ENCODE measurements around the gene MGAT4A.

GRCh38 chr2:98571796-98572195, 159.1 kb downstream of the MGAT4A start:
- TF ChIP-seq, protein P1, sequence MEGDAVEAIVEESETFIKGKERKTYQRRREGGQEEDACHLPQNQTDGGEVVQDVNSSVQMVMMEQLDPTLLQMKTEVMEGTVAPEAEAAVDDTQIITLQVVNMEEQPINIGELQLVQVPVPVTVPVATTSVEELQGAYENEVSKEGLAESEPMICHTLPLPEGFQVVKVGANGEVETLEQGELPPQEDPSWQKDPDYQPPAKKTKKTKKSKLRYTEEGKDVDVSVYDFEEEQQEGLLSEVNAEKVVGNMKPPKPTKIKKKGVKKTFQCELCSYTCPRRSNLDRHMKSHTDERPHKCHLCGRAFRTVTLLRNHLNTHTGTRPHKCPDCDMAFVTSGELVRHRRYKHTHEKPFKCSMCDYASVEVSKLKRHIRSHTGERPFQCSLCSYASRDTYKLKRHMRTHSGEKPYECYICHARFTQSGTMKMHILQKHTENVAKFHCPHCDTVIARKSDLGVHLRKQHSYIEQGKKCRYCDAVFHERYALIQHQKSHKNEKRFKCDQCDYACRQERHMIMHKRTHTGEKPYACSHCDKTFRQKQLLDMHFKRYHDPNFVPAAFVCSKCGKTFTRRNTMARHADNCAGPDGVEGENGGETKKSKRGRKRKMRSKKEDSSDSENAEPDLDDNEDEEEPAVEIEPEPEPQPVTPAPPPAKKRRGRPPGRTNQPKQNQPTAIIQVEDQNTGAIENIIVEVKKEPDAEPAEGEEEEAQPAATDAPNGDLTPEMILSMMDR (conservative IDR thresholded peaks at IDR 0.05; ENCODE audit: low read depth in 2 of 2), result no peak
- TF ChIP-seq EZH2 (IDR thresholded peaks at IDR 0.05; ENCODE audit: low read depth, unreplicated experiment), result no peak

Data from GM23338 (cell line).